HL-60 (cell line): ENCODE data around the gene KRTAP10-12.

Experiments
- CTCF ChIP-seq: IDR thresholded peaks from one replicate; pipeline ENCODE4 v1.5.1; 2011; ENCODE audit warnings: low read length, control low read depth, inconsistent platforms; ENCODE audit not compliant: insufficient read depth
- GABPA ChIP-seq: IDR thresholded peaks from 2 replicates; pipeline ENCODE4 v1.6.1; 2012; ENCODE audit warnings: low read depth
- POLR2AphosphoS5 ChIP-seq: IDR thresholded peaks from 2 replicates; pipeline ENCODE4 v1.6.1; 2012; ENCODE audit warnings: low read depth
- REST ChIP-seq: IDR thresholded peaks from 2 replicates; pipeline ENCODE4 v1.6.1; 2012; ENCODE audit warnings: low read depth; ENCODE audit not compliant: insufficient replicate concordance
- SPI1 ChIP-seq: IDR thresholded peaks from 2 replicates; pipeline ENCODE4 v1.6.1; 2012; ENCODE audit warnings: low read depth, mild to moderate bottlenecking, borderline replicate concordance

GRCh38 chr21:44728716-44729115 is 31.7 kb downstream of the KRTAP10-12 start:
- TF ChIP-seq GABPA = no peak
- no peak for TF ChIP-seq CTCF
- TF ChIP-seq POLR2AphosphoS5 = no peak
- no peak for TF ChIP-seq REST
- TF ChIP-seq SPI1 = no peak
